Dendritic cell treated with granulocyte-macrophage colony-stimulating factor and Interleukin-4, amounts not matched to agents 40 ng/mL and 50 ng/mL, for 4 days (primary cell): ENCODE results near the gene CDH22.

Source experiments
- H3K27ac Mint-ChIP-seq: one replicate; pipeline ENCODE4 v1.8.0; 2022; ENCODE audit warnings: mild to moderate bottlenecking, mixed read lengths
- H3K27me3 Mint-ChIP-seq: one replicate; pipeline ENCODE4 v1.8.0; 2022; ENCODE audit warnings: mild to moderate bottlenecking, mixed read lengths
- H3K36me3 Mint-ChIP-seq: one replicate; pipeline ENCODE4 v1.8.0; 2022; ENCODE audit warnings: low read depth, mixed read lengths
- H3K4me1 Mint-ChIP-seq: one replicate; pipeline ENCODE4 v1.8.0; 2022; ENCODE audit warnings: low read depth, mixed read lengths
- H3K4me3 Mint-ChIP-seq: one replicate; pipeline ENCODE4 v1.8.0; 2022; ENCODE audit warnings: mild to moderate bottlenecking, moderate library complexity, mixed read lengths
- H3K9me3 Mint-ChIP-seq: one replicate; pipeline ENCODE4 v1.8.0; 2022; ENCODE audit warnings: mixed read lengths
- intact Hi-C: fragments of 100-400 bp; cut with micrococcal nuclease; formaldehyde crosslinking; loops from one replicate; pipeline ENCODE4 v1.15.0; 2022

CDH22 gene

GRCh38 chr20:46215913-46216707 is 92.2 kb downstream of the CDH22 start:
- Mint-ChIP-seq H3K27me3 (peaks cover 56% of the 10 kb centered on the region), H3K4me1 (peaks cover 17% of the 10 kb centered on the region), H3K36me3 (no peaks in the 10 kb centered on the region), H3K4me3 (no peak overlapping the region), H3K27ac (no peak overlapping the region), H3K9me3 (no peaks in the 10 kb centered on the region)
- intact Hi-C loops: no loop called here

- H3K36me3 Mint-ChIP-seq: no peaks in the 10 kb centered on the region
Observed at GRCh38 chr20:46214824-46215488, 93.3 kb downstream of the CDH22 start.

DNA sequence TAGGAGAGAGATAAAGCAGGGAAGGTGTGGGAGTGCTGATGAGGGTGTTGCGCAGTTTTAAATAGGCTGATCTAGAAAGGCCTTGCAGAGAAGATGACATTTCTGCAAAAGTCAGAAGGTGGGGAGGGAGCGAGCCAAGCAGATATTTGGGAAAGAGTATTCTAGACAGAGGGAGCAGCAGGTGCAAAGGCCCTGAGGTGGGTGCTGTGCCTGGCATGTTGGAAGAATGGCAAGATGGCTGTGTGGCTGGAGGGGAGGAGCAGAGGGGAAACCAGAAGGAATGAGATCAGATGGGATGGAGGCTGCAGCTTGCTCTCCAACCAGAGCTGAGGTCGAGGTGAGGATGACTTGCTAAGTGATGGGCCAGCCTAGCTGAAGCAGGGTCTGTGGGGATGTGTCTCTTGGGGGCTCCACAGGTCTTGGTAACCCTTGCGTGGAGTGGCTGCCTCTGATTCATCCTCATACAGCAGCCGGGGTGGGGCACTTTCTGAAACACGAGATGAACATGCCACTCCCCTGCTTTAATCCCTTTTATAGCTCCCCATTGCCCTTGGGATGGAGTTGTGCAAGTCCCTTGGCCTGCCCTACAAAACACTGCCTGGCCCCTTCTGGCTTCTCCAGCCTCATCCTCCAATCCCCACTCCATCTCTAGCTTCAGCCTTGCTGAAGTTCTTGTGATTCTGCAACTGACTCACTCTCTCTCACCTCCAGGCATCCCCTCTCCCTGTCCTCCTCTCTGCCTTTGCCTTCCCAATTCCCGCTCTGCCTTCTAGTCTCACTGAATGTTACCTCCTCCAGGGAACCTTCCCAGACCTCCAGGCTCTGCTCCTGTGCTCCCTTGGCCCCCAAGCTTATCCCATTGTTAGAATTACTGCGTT is 94.1 kb downstream of the CDH22 start:
- H3K9me3 Mint-ChIP-seq: no peaks in the 10 kb centered on the region
- intact Hi-C loops: no loop called here
- H3K36me3 Mint-ChIP-seq: no peaks in the 10 kb centered on the region
- H3K4me3 Mint-ChIP-seq: no peak overlapping the region
- no peak overlapping the region for H3K27ac Mint-ChIP-seq
- peaks cover 18% of the 10 kb centered on the region for H3K4me1 Mint-ChIP-seq
- peaks cover 64% of the 10 kb centered on the region for H3K27me3 Mint-ChIP-seq

More at GRCh38 chr20:46214824-46215488, 93.3 kb downstream of the CDH22 start:
- Mint-ChIP-seq H3K4me1 (peaks cover 14% of the 10 kb centered on the region), H3K9me3 (no peaks in the 10 kb centered on the region), H3K27ac (no peak overlapping the region), H3K4me3 (no peak overlapping the region), H3K27me3 (peaks cover 61% of the 10 kb centered on the region)
- intact Hi-C loops: no loop called here

DNA sequence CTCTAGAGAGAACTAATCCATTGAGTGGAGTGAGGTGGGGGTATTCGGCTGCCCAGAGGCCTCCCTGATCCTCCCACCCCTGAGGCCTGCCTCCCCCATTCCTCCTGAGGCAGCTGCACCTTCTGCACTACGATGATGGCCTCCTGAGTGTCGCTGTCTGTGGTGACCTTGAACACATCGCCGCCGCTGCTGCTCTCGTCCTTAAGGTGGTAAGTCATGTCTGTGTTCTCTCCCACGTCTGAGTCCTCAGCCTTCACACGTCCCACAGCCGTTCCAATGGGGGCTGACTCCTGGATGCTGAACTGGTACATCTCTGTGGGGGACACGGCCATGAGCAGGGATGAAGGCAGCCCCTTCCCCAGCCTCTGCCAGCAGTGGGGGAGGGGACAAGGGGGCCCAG is 95.4 kb downstream of the CDH22 start:
- Mint-ChIP-seq H3K4me3 (no peak overlapping the region), H3K9me3 (no peaks in the 10 kb centered on the region), H3K27me3 (peaks cover 71% of the 10 kb centered on the region), H3K27ac (no peak overlapping the region), H3K36me3 (no peaks in the 10 kb centered on the region), H3K4me1 (peaks cover 30% of the 10 kb centered on the region)
- intact Hi-C loops: no loop called here

DNA sequence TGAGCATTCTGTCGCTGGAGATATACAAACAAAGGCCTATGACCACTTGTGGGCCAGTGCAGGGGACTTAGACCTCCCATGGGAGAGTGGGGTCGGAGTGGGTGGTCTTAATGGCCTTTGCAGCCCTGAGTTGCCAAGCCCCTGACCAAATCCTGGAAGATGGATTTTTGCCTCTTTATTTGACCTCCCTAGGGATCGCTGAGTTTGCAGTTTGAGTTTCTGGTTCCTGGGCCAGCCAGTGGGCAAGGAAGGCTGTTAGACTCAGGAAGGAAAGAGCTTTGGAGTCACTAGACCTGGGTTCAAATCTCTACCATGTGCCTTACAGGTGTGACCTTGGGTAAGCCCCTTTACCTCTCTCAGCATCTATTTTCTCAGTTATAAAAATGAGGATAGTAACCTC is 96.0 kb downstream of the CDH22 start:
- H3K36me3 Mint-ChIP-seq: no peaks in the 10 kb centered on the region
- no peak overlapping the region for H3K4me3 Mint-ChIP-seq
- peaks cover 76% of the 10 kb centered on the region for H3K27me3 Mint-ChIP-seq
- peaks cover 36% of the 10 kb centered on the region for H3K4me1 Mint-ChIP-seq
- H3K9me3 Mint-ChIP-seq: no peaks in the 10 kb centered on the region
- no peak overlapping the region for H3K27ac Mint-ChIP-seq
- intact Hi-C loops: no loop called here

DNA sequence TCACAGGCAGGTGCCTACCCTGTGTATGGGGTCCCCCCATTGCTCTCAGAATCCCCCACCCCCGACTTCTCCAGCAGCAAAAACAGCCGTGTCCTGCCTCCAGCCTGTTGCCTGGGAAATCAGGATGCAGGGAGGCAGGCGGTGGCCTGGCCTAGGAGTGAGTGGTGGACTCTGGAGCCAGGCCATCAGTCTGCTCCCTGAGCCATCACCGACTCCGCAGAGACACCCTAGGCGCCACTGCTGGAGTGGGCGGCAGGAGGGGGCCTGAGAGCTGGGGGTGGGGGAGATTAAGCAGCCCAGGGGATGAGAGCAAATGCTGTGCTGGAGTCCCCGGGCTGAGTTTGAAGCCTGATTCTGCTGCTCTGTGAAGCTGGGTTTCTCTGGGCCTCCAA is 97.0 kb downstream of the CDH22 start:
- Mint-ChIP-seq H3K4me3 (no peak overlapping the region), H3K27ac (no peak overlapping the region), H3K4me1 (peaks cover 45% of the 10 kb centered on the region), H3K27me3 (peaks cover 77% of the 10 kb centered on the region), H3K36me3 (no peaks in the 10 kb centered on the region), H3K9me3 (no peaks in the 10 kb centered on the region)
- intact Hi-C loops: no loop called here

GRCh38 chr20:46210672-46211330 is 97.5 kb downstream of the CDH22 start:
- H3K36me3 Mint-ChIP-seq: no peaks in the 10 kb centered on the region
- intact Hi-C loops: no loop called here
- H3K27ac Mint-ChIP-seq: no peak overlapping the region
- no peaks in the 10 kb centered on the region for H3K9me3 Mint-ChIP-seq
- H3K27me3 Mint-ChIP-seq: peaks cover 75% of the 10 kb centered on the region
- H3K4me1 Mint-ChIP-seq: peaks cover 50% of the 10 kb centered on the region
- H3K4me3 Mint-ChIP-seq: no peak overlapping the region

GRCh38 chr20:46209930-46210671 is 98.2 kb downstream of the CDH22 start:
- Mint-ChIP-seq H3K27me3 (peaks cover 72% of the 10 kb centered on the region), H3K4me1 (peaks cover 57% of the 10 kb centered on the region), H3K36me3 (no peaks in the 10 kb centered on the region), H3K4me3 (no peak overlapping the region), H3K27ac (no peak overlapping the region), H3K9me3 (no peaks in the 10 kb centered on the region)
- intact Hi-C loops: no loop called here

DNA sequence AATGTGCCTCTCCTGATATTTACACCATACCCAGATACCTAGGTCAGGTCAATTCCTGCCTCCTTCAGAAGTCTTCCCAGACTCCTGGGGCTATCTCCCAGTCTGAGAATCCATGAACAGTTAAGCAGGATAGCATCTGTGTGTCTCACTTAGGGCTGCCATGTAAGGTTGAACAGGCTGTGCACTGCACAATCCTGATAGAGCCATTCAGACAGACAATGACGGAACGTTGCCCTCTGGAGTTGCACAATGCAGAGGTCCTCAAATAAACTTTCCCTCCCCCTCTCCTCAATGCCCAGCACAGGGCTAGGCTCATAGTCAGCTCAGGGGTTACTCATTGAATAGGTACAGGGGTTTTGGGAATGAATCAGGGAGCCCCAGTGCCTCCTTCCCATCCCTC is 100.5 kb downstream of the CDH22 start:
- peak overlapping the region; percentile 2 for H3K27ac Mint-ChIP-seq
- no peaks in the 10 kb centered on the region for H3K36me3 Mint-ChIP-seq
- peaks cover 69% of the 10 kb centered on the region for H3K4me1 Mint-ChIP-seq
- no peak overlapping the region for H3K4me3 Mint-ChIP-seq
- H3K9me3 Mint-ChIP-seq: no peaks in the 10 kb centered on the region
- intact Hi-C loops: loop anchor here (2.0 kb wide), 1 partner anchor 17 kb away; no protein-coding TSS in a partner anchor
- H3K27me3 Mint-ChIP-seq: peaks cover 66% of the 10 kb centered on the region

DNA sequence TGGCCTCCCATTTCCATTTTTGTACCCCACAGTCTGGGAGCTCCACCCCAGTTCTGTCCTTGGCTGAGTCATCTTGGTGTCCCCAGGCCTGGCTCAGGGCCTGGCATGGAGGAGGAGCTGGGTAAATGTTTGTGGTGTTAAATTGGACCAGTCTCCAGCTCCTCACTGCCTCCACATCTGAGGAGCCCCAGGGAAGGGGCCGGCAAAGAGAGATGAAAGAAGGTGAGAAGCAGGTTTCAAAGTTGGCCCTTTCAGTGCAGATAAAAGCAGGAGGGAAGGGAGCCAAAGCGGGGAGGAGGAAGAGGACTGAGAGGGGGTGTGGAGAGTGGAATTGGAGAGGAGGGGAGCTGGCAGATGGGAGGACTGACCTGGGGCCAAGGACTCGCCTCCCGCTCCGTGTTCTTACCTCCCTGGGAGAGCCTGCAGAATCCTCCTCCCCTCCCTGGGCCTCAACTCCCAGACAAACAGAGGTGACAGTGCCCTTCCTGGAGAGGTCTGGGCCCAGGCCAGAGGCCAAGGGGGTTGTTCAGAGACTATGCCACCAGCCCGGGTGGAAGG is 101.2 kb downstream of the CDH22 start:
- Mint-ChIP-seq H3K27ac (peak overlapping the region; percentile 51), H3K27me3 (peaks cover 60% of the 10 kb centered on the region), H3K4me1 (peaks cover 72% of the 10 kb centered on the region), H3K4me3 (no peak overlapping the region), H3K36me3 (no peaks in the 10 kb centered on the region), H3K9me3 (no peaks in the 10 kb centered on the region)
- intact Hi-C loops: loop anchor here (2.0 kb wide), 1 partner anchor 16 kb away; no protein-coding TSS in a partner anchor

DNA sequence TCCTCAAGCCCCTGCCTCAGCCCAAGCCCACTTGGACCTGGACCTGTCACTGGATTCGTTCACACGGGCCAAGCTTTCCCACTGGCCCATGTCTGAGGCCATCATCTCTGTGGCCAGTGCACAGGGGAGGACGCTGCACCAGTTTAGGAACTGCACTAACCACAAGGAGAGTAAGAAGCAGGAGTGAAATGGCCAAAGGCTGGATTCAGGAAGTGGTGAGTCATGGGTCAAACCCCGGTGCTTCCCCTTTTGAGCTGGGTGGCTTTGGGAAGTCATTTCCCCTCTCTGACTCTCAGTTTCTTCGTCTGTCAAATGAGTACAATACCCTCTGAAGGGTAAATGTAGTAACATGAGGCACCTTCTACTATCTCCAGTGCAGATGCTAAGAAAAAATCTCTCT is 102.3 kb downstream of the CDH22 start:
- H3K36me3 Mint-ChIP-seq: no peaks in the 10 kb centered on the region
- H3K27ac Mint-ChIP-seq: peak overlapping the region; percentile 54
- H3K4me3 Mint-ChIP-seq: peak overlapping the region; percentile 2
- H3K9me3 Mint-ChIP-seq: no peaks in the 10 kb centered on the region
- peaks cover 78% of the 10 kb centered on the region for H3K4me1 Mint-ChIP-seq
- intact Hi-C loops: loop anchor here (2.0 kb wide), 1 partner anchor 15 kb away; no protein-coding TSS in a partner anchor
- H3K27me3 Mint-ChIP-seq: peaks cover 60% of the 10 kb centered on the region

DNA sequence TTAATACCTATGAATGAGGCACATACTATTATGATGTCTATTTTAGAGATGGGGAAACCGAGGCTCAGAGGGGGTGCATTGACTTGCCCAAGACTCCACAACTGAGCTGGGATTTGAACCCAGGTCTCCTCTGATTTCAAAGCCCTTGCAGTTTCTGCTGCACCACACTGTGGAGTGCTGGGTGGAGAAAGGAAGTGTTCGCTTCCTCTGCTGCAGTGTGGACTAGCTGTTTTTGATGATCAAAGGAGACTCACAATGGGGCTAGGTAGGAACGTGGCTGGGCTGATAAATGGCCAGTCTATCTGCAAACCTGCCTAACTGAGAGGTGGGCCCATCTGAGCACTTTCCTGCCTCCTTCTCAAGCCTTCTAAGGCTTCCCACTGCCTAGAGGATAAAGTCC is 102.9 kb downstream of the CDH22 start:
- peaks cover 84% of the 10 kb centered on the region for H3K4me1 Mint-ChIP-seq
- no peaks in the 10 kb centered on the region for H3K9me3 Mint-ChIP-seq
- H3K27ac Mint-ChIP-seq: peak overlapping the region; percentile 54
- H3K27me3 Mint-ChIP-seq: peaks cover 61% of the 10 kb centered on the region
- intact Hi-C loops: no loop called here
- no peaks in the 10 kb centered on the region for H3K36me3 Mint-ChIP-seq
- H3K4me3 Mint-ChIP-seq: no peak overlapping the region
